Skeletal muscle cell (primary cell): ENCODE results near the gene KIAA1586.
"Not testable (repeated sequence)": the region's sequence is repeated elsewhere in the genome, so short reads cannot be mapped to it uniquely, and the experiment has no call there.

Experiments used
- DNase-seq: peaks from one replicate; pipeline ENCODE4 v3.0.0-alpha.2; 2010; ENCODE audit warnings: low read depth
- H3K4me3 ChIP-seq: 2 replicates; pipeline ENCODE4 v1.5.1; 2011; ENCODE audit warnings: low read depth, mild to moderate bottlenecking, control low read depth, low read length, moderate library complexity

The KIAA1586 gene

GRCh38 chr6:57044061-57044460 is 2.4 kb upstream of the KIAA1586 start:
- DNase-seq, H3K4me3 ChIP-seq: not testable (repeated sequence)

- DNase-seq: no peak
- H3K4me3 ChIP-seq: no peak overlapping the region
Observed at GRCh38 chr6:57044568-57044967, 1.9 kb upstream of the KIAA1586 start.

- not testable (repeated sequence) for DNase-seq, H3K4me3 ChIP-seq
Observed at GRCh38 chr6:57047257-57047585, 728 bp downstream of the KIAA1586 start.

- not testable (repeated sequence) for DNase-seq
- peak overlapping the region; percentile 27 for H3K4me3 ChIP-seq
Observed at GRCh38 chr6:57047859-57048258, 1.4 kb downstream of the KIAA1586 start.

GRCh38 chr6:57048577-57048976 is 2.1 kb downstream of the KIAA1586 start:
- no peak for DNase-seq
- no peak overlapping the region for H3K4me3 ChIP-seq

GRCh38 chr6:57063847-57064246 is 17.4 kb downstream of the KIAA1586 start:
- no peak for DNase-seq
- no peak overlapping the region for H3K4me3 ChIP-seq

- no peak for DNase-seq
Observed at GRCh38 chr6:57064809-57065208, 18.3 kb downstream of the KIAA1586 start.

GRCh38 chr6:57068061-57068460 is 21.6 kb downstream of the KIAA1586 start:
- no peak overlapping the region for H3K4me3 ChIP-seq
- DNase-seq: no peak

More at GRCh38 chr6:57064809-57065208, 18.3 kb downstream of the KIAA1586 start:
- no peak overlapping the region for H3K4me3 ChIP-seq

- no peak overlapping the region for H3K4me3 ChIP-seq
- DNase-seq: no peak
Observed at GRCh38 chr6:57069228-57069627, 22.7 kb downstream of the KIAA1586 start.

- H3K4me3 ChIP-seq: no peak overlapping the region
- DNase-seq: no peak
Observed at GRCh38 chr6:57069920-57070331, 23.4 kb downstream of the KIAA1586 start.

GRCh38 chr6:57072108-57072507 is 25.6 kb downstream of the KIAA1586 start:
- DNase-seq: no peak
- no peak overlapping the region for H3K4me3 ChIP-seq

GRCh38 chr6:57074383-57074782 is 27.9 kb downstream of the KIAA1586 start:
- no peak overlapping the region for H3K4me3 ChIP-seq
- DNase-seq: no peak

- H3K4me3 ChIP-seq: no peak overlapping the region
- no peak for DNase-seq
Observed at GRCh38 chr6:57075092-57075491, 28.6 kb downstream of the KIAA1586 start.

GRCh38 chr6:57078531-57079207 is 32.2 kb downstream of the KIAA1586 start:
- no peak overlapping the region for H3K4me3 ChIP-seq

GRCh38 chr6:57085471-57085870 is 39.0 kb downstream of the KIAA1586 start:
- no peak overlapping the region for H3K4me3 ChIP-seq
- DNase-seq: no peak

More at GRCh38 chr6:57078531-57079207, 32.2 kb downstream of the KIAA1586 start:
- DNase-seq: no peak

- no peak overlapping the region for H3K4me3 ChIP-seq
- DNase-seq: no peak
Observed at GRCh38 chr6:57086843-57087242, 40.4 kb downstream of the KIAA1586 start.

- DNase-seq: no peak
- H3K4me3 ChIP-seq: no peak overlapping the region
Observed at GRCh38 chr6:57087916-57088315, 41.4 kb downstream of the KIAA1586 start.

- peak overlapping the region; percentile 60 for H3K4me3 ChIP-seq
- no peak for DNase-seq
Observed at GRCh38 chr6:57089265-57089664, 42.8 kb downstream of the KIAA1586 start.

GRCh38 chr6:57089687-57090457 is 43.4 kb downstream of the KIAA1586 start, which contains the start of gene ZNF451:
Gene ZNF451, plus strand, starts transcription at chr6:57090188. Its CDS starts 66 bp downstream, at chr6:57090254.
- DNase-seq: peak; percentile 87
- peak within 1 kb of the TSS; percentile 60 for H3K4me3 ChIP-seq

- not testable (repeated sequence) for H3K4me3 ChIP-seq, DNase-seq
Observed at GRCh38 chr6:57090458-57091067, 44.1 kb downstream of the KIAA1586 start.
